ENCODE measurements around the gene DCXR. TPM values are rescaled to one million over a fixed set of nuclear protein-coding genes. Genes with fewer than 3 reads are reported as not detected.

DCXR gene
- total and polyA plus RNA-seq, 2 donors (not counting 1 experiment from before 2014, with no cell fraction given) = 63.9 to 143 TPM

DNA sequence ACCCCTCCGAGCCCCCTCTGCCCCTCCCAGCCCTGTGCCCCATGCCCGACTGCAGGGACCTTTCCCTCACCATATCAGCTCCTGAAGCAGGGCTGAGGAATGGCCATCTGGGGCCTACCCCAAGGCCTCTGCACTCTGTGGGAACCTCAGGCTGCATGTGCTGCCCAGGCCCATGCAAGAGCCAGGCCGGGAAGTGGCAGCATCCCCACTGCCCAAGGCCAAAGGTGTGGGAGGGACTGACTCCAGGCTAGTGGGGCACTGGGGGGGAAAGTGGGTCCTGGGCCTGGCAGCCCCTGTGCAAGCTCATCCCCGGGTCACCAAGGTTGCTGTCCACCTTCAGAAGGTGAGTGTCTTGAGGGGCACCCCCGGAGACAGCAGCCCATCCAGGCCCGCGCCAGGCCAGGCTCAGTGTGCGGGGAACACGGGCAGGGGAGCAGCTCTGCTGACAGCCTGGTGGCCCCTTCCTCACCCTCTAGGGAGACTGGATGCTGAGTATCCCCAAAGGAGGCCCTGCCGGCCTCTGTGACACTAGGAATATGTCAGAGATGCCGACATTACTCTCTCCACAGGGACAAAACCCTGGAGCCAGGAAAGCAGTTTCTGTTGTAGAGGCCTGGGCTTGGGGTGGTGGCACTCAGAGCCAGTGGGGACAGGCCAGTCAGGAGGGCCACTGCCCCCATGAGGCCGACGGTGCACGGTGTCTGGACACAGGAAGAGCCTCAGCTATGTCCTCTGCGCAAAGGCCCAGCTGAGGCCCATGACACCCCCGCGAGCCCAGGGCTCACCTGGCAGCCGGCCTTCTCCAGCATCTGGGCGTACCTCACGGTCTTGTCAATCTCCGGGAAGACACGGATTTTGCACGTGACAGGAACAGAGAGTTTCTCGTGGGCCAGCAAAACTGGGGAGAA is 24.8 kb upstream of the DCXR start:
- DNase-seq (no peak), ATAC-seq (ENCODE audit: low read depth) (no peak)
- no peak overlapping the region for H3K9ac ChIP-seq (ENCODE audit: low read length)
- H3K4me1 ChIP-seq (ENCODE audit: control insufficient read depth in 2 of 2, insufficient read depth in 2 of 2, low read length in 2 of 2) = peaks cover 16 to 26% of the 10 kb centered on the region in 2 donors
- ChIA-PET CTCF (no interaction called here), POLR2A (no interaction called here)
- no peaks in the 10 kb centered on the region for H3K27me3 ChIP-seq (replicated peaks in 1 of 4; ENCODE audit: control extremely low read depth in 1 of 4, control insufficient read depth in 3 of 4, insufficient read depth in 4 of 4, low read length in 3 of 4)
- H3K27ac Mint-ChIP-seq = no peak overlapping the region
- no peaks in the 10 kb centered on the region for H3K9me3 ChIP-seq (ENCODE audit: control extremely low read depth in 1 of 3, control insufficient read depth in 2 of 3, insufficient read depth in 1 of 3, low read length in 2 of 3)
- peaks cover 0 to 34% of the 10 kb centered on the region in 2 experiments for H3K36me3 ChIP-seq (replicated peaks in 1 of 2; ENCODE audit: control extremely low read depth in 1 of 2, control insufficient read depth in 1 of 2, extremely low read depth in 1 of 2, insufficient read depth in 2 of 2, low read length in 1 of 2)
- H3K4me3 Mint-ChIP-seq = no peak overlapping the region
- H3K4me2 ChIP-seq (replicated peaks; ENCODE audit: low read depth, low read length, poor library complexity, severe bottlenecking) = no peak overlapping the region
- H3K9me3 Mint-ChIP-seq (ENCODE audit: insufficient read depth) = no peaks in the 10 kb centered on the region
- H3K4me1 Mint-ChIP-seq = peaks cover 15% of the 10 kb centered on the region
- TF ChIP-seq, protein P1, sequence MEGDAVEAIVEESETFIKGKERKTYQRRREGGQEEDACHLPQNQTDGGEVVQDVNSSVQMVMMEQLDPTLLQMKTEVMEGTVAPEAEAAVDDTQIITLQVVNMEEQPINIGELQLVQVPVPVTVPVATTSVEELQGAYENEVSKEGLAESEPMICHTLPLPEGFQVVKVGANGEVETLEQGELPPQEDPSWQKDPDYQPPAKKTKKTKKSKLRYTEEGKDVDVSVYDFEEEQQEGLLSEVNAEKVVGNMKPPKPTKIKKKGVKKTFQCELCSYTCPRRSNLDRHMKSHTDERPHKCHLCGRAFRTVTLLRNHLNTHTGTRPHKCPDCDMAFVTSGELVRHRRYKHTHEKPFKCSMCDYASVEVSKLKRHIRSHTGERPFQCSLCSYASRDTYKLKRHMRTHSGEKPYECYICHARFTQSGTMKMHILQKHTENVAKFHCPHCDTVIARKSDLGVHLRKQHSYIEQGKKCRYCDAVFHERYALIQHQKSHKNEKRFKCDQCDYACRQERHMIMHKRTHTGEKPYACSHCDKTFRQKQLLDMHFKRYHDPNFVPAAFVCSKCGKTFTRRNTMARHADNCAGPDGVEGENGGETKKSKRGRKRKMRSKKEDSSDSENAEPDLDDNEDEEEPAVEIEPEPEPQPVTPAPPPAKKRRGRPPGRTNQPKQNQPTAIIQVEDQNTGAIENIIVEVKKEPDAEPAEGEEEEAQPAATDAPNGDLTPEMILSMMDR (IDR thresholded peaks at IDR 0.05) = no peak
- no peak for TF ChIP-seq EZH2 (IDR thresholded peaks at IDR 0.05; ENCODE audit: borderline replicate concordance, insufficient read depth, low read depth, low read length, poor library complexity, severe bottlenecking)
- peaks cover 8% of the 10 kb centered on the region for H4K20me1 ChIP-seq (ENCODE audit: control insufficient read depth, insufficient read depth, low read length, poor library complexity, severe bottlenecking)
- H3K27ac ChIP-seq (ENCODE audit: low read length in 2 of 2) = no peak overlapping the region
- no peaks in the 10 kb centered on the region for H3K27me3 Mint-ChIP-seq
- peaks cover 12% of the 10 kb centered on the region for H3K79me2 ChIP-seq (ENCODE audit: control insufficient read depth, insufficient read depth, low read length)
- WGBS (ENCODE audit: insufficient coverage) = 94% methylated on average over 21 of the region's 24 CpGs
- intact Hi-C loops (cut with micrococcal nuclease) = no loop called here
- no peak overlapping the region for H2AFZ ChIP-seq (ENCODE audit: insufficient read depth, low read depth, low read length, poor library complexity, severe bottlenecking)
- no peak overlapping the region for H3K4me3 ChIP-seq (ENCODE audit: control extremely low read depth in 1 of 5, extremely low read depth in 1 of 5, insufficient read depth in 1 of 5, low read depth in 2 of 5, low read length in 4 of 5)

Measured in B cell (primary cell).